MM.1S (cell line): Measurements from ENCODE around the gene GADD45GIP1.

ENCODE experiments used
- EZH2 ChIP-seq: fragments of 300-600 bp; sonication (generic); optimal IDR thresholded peaks from 2 replicates; pipeline ENCODE3; 2017; ENCODE audit warnings: low read depth, mild to moderate bottlenecking, antibody characterized with exemption, low read length, mixed read lengths
- EZH2phosphoT487 ChIP-seq: fragments of 300-600 bp; sonication (generic); IDR thresholded peaks from 2 replicates; pipeline ENCODE4 v1.6.1; 2018; ENCODE audit warnings: antibody characterized with exemption, low read length
- TF ChIP-seq, protein P1 (sequence below): fragments of 300-600 bp; sonication (generic); IDR thresholded peaks from 2 replicates; pipeline ENCODE4 v1.5.1; 2016; ENCODE audit warnings: antibody characterized with exemption, low read length, mixed read lengths

DNA sequence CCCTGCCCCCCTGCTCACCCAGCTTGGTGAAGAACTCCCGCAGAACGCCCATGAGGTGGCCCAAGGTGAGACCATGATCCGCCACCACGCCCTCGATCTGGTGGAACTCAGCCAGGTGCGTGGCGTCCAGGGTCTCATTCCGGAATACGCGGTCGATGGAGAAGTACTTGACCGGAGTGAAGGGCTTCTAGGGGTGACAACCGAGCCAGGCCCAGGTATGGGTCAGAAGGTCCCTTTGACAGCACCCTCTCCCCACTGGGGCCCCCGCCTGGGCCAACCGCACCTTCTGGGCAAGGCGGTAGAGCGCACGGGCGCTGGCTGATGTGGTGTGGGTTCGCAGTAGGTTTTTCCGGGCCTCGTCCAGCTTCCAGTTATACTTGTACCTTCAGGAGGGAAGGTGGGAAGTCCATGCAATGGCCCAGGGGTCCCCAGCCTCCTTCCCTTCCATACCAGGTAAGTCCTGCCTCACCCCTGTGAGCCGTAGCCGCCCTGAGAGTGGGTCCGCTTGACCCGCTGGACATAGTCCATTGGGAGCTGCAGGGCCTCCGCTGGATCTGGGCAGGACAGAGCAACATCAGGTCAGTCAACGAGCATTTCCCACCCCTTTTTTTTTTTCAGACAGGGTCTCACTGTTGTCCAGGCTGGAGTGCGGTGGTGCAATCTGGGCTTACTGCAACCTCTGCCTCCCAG lies 32.3 kb downstream of the GADD45GIP1 start:
- TF ChIP-seq EZH2 (no peak), EZH2phosphoT487 (no peak)
- TF ChIP-seq, protein P1, sequence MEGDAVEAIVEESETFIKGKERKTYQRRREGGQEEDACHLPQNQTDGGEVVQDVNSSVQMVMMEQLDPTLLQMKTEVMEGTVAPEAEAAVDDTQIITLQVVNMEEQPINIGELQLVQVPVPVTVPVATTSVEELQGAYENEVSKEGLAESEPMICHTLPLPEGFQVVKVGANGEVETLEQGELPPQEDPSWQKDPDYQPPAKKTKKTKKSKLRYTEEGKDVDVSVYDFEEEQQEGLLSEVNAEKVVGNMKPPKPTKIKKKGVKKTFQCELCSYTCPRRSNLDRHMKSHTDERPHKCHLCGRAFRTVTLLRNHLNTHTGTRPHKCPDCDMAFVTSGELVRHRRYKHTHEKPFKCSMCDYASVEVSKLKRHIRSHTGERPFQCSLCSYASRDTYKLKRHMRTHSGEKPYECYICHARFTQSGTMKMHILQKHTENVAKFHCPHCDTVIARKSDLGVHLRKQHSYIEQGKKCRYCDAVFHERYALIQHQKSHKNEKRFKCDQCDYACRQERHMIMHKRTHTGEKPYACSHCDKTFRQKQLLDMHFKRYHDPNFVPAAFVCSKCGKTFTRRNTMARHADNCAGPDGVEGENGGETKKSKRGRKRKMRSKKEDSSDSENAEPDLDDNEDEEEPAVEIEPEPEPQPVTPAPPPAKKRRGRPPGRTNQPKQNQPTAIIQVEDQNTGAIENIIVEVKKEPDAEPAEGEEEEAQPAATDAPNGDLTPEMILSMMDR = no peak
